Measurements from ENCODE around the gene NAV2.

NAV2 gene

DNA sequence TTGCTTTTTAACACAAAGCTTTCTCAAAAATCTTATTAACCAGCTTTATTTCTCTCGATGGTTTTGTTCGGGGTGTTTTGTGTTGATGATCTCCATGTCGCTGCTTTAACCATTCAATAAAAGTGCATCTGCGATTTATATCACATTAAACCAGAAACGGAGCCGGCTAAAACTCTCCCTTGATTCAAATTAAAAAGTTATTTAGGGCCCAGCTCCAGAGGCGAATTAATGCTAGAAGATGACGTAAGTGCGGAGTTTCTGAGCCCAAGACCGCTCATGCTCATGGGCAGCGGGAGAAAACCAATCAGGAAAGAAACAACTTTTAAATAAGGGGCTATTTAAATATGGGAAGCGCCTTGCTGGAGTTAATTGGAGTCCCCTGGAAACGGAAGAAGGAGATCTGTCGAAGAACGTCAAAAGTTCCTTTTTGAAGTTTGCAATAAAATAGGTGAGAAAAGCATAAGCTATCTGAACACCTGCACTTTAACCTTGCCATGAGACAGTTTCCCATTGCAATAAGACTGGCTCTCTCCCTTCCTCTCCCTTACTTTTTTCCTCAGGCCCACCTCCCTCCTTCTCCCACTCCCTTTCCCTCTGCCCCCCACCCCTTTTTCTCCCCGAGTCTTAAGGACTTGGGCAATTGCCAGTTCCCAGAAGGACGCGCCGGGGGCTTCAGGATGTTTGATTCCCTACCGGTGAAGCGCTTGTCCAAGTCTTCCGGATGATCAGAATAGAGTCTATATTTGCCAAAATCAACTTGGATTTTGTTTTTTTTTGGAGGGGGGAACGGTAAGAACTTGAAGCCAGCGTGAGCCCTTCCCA is 449.5 kb downstream of the NAV2 start:
- DNase-seq: no peak

DNA sequence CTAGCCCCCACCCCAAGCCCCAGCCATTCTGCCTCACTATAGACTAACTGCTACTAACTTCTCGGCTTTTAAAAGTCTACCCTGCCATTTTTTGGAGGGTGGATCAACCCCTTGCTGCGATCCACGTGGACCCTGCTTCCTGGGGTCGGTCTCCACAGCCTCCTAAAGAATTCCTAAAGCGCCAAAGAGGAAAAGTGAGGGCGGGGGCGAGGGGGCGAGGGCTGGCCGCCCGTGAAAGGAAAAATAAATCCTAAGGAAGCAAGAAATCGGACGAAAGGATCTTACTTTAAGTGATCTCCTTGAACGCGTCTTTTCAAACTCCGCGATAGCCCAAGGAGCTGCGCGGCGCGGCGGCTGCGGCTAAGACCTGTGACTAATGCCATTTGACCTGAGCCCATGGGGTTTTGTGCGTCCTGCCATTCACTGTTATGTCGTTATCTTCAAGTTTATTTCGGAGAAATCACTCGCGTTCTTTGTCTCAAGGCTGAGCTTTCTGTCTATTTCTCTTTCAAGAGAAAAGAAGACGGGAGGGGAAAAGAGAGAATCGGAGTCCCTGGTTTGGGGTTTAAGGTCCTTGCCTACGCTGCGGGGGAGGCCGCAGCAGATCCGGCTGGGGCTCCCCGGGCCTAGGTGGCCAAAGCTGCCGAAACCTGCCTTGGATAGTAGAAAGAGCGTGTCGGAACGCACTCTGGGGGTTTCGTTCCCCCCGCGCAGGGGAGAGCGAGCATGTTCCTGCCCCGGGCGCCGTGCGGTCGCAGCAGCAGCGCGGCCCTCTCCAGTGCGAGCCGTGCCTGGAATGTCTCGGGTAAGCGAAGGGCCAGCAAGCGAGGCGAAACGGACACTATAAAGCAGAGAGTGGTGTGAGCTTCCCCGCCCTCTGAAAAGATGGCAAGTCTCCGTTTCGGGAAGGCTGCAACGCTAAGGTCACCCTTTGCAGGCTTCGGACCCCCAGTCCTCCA is 450.5 kb downstream of the NAV2 start:
- DNase-seq: no peak

DNA sequence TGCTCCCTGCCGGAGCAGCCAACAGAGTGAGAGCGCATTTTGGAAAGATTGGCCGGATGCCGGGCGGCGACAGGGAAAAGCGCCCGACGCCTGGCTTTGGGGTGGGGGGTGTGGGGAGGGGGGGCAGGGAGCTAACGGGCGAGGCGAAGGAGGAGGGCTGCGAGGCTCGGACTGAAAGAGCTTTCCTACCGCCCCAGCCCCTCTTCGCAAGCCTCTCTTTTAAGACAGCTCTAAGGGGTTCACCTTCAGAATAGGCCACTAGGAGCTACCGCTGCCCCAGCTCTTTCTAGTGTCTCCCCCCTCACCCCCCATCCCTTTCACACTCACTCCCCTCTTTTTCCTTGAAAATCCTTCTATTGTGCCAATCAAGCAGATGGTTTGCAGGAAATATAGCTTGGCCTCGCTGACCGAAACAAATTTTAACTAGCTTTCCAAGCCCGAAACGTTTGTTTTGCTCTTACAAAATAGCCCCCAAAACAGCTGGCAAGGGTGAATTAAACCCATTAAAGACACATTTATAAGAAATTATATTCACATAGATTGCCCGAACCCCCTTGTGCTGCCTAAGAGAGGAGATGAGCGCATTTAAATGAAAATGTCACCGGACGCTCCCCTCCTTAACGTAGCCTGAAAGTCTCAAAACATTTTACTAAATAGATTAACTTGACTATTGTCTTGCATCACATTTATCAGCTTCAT is 451.3 kb downstream of the NAV2 start:
- DNase-seq: no peak

Data from nucleus accumbens (tissue), 56 donors.